ENCODE measurements around the gene NGLY1.

- TF ChIP-seq CTCF (conservative IDR thresholded peaks at IDR 0.05; ENCODE audit: low read depth, low read length) (no peak), EZH2phosphoT487 (IDR thresholded peaks at IDR 0.05; ENCODE audit: borderline replicate concordance, low read length) (no peak)
Measured at GRCh38 chr3:25683410-25683809, 99.8 kb downstream of the NGLY1 start.

Data from PC-3 (cell line).